GM21390 (cell line): ENCODE data around the gene PRKAR1B.
"Not testable (repeated sequence)": the region's sequence is repeated elsewhere in the genome, so short reads cannot be mapped to it uniquely, and the experiment has no call there.

Experiments used
- ATAC-seq: cut with Tn5 transposase; IDR thresholded peaks from one replicate; pipeline ENCODE4 v1.9.1; 2021; ENCODE audit not compliant: unreplicated experiment

Gene PRKAR1B

GRCh38 chr7:562789-563628 is 164.1 kb downstream of the PRKAR1B start:
- ATAC-seq: no peak

GRCh38 chr7:562374-562675 is 164.8 kb downstream of the PRKAR1B start:
- ATAC-seq: no peak

GRCh38 chr7:561631-562373 is 165.3 kb downstream of the PRKAR1B start:
- no peak for ATAC-seq

GRCh38 chr7:560966-561630 is 166.0 kb downstream of the PRKAR1B start:
- no peak for ATAC-seq

GRCh38 chr7:559396-559705 is 167.7 kb downstream of the PRKAR1B start:
- ATAC-seq: no peak

- ATAC-seq: no peak
Observed at GRCh38 chr7:557558-557881, 169.6 kb downstream of the PRKAR1B start.

GRCh38 chr7:556837-557557 is 170.1 kb downstream of the PRKAR1B start:
- ATAC-seq: no peak

- ATAC-seq: no peak
Observed at GRCh38 chr7:556291-556826, 170.7 kb downstream of the PRKAR1B start.

GRCh38 chr7:555551-556160 is 171.4 kb downstream of the PRKAR1B start:
- no peak for ATAC-seq

GRCh38 chr7:553636-554111 is 173.4 kb downstream of the PRKAR1B start:
- ATAC-seq: no peak

- no peak for ATAC-seq
Observed at GRCh38 chr7:552868-553635, 174.0 kb downstream of the PRKAR1B start.

GRCh38 chr7:552151-552867 is 174.8 kb downstream of the PRKAR1B start:
- ATAC-seq: not testable (repeated sequence)

- not testable (repeated sequence) for ATAC-seq
Observed at GRCh38 chr7:551615-551970, 175.5 kb downstream of the PRKAR1B start.

- no peak for ATAC-seq
Observed at GRCh38 chr7:550881-551614, 176.0 kb downstream of the PRKAR1B start.

GRCh38 chr7:549891-550625 is 177.0 kb downstream of the PRKAR1B start:
- no peak for ATAC-seq

- ATAC-seq: no peak
Observed at GRCh38 chr7:549066-549890, 177.8 kb downstream of the PRKAR1B start.

GRCh38 chr7:548401-548800 is 178.7 kb downstream of the PRKAR1B start:
- ATAC-seq: no peak
